ENCODE results near the gene PEX14.

PEX14 gene

DNA sequence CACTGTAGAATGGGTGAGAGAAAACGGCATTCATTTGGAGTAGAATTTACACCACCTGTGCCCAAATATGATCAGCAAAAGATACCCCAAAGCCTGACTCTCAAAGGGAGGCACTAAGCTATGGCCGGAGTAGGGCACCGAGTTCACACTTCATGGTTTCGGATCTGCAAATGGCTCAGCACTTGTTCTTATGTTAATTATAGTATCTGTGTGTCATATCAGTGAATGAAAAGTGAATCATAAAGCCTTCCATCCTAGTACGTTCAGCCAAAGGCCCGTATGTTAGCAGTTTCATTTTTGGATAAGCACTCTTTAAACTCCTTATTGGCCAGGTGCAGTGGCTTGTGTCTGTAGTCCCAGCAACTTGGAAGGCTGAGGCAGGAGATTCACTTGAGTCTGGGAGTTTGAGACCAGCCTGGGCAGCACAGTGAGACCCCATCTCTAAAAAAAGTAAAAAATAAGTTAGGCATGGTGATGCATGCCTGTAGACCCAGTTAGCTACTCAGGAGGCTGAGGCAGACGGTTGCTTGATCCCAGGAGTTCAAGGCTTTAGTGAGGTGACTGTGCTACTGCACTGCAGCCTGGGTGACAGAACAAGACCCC is 29.9 kb upstream of the PEX14 start:
- TF ChIP-seq EGR1 (IDR thresholded peaks at IDR 0.05): no peak
- no peak for TF ChIP-seq TCF12 (IDR thresholded peaks at IDR 0.05; ENCODE audit: low read depth)
- no peak for TF ChIP-seq TEAD4 (IDR thresholded peaks at IDR 0.05)
- TF ChIP-seq CREB1 (IDR thresholded peaks at IDR 0.05; ENCODE audit: low read depth): no peak
- TF ChIP-seq TAF1 (IDR thresholded peaks at IDR 0.05; ENCODE audit: low read depth): no peak
- TF ChIP-seq, protein P1, sequence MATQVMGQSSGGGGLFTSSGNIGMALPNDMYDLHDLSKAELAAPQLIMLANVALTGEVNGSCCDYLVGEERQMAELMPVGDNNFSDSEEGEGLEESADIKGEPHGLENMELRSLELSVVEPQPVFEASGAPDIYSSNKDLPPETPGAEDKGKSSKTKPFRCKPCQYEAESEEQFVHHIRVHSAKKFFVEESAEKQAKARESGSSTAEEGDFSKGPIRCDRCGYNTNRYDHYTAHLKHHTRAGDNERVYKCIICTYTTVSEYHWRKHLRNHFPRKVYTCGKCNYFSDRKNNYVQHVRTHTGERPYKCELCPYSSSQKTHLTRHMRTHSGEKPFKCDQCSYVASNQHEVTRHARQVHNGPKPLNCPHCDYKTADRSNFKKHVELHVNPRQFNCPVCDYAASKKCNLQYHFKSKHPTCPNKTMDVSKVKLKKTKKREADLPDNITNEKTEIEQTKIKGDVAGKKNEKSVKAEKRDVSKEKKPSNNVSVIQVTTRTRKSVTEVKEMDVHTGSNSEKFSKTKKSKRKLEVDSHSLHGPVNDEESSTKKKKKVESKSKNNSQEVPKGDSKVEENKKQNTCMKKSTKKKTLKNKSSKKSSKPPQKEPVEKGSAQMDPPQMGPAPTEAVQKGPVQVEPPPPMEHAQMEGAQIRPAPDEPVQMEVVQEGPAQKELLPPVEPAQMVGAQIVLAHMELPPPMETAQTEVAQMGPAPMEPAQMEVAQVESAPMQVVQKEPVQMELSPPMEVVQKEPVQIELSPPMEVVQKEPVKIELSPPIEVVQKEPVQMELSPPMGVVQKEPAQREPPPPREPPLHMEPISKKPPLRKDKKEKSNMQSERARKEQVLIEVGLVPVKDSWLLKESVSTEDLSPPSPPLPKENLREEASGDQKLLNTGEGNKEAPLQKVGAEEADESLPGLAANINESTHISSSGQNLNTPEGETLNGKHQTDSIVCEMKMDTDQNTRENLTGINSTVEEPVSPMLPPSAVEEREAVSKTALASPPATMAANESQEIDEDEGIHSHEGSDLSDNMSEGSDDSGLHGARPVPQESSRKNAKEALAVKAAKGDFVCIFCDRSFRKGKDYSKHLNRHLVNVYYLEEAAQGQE (IDR thresholded peaks at IDR 0.05; ENCODE audit: low read depth): no peak
- no peak for TF ChIP-seq NFIC (IDR thresholded peaks at IDR 0.05)
- TF ChIP-seq YY1 (IDR thresholded peaks at IDR 0.05; ENCODE audit: low read depth): no peak
- TF ChIP-seq FOXM1 (IDR thresholded peaks at IDR 0.05; ENCODE audit: borderline replicate concordance, low read depth): no peak
- no peak for TF ChIP-seq RAD21 (IDR thresholded peaks at IDR 0.05; ENCODE audit: low read depth)
- no peak for TF ChIP-seq EP300 (IDR thresholded peaks at IDR 0.05; ENCODE audit: borderline replicate concordance)
- no peak for TF ChIP-seq CEBPB (IDR thresholded peaks at IDR 0.05)
- TF ChIP-seq, protein P2, sequence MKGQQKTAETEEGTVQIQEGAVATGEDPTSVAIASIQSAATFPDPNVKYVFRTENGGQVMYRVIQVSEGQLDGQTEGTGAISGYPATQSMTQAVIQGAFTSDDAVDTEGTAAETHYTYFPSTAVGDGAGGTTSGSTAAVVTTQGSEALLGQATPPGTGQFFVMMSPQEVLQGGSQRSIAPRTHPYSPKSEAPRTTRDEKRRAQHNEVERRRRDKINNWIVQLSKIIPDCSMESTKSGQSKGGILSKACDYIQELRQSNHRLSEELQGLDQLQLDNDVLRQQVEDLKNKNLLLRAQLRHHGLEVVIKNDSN (IDR thresholded peaks at IDR 0.05): no peak
- no peak for TF ChIP-seq ZBTB7A (IDR thresholded peaks at IDR 0.05; ENCODE audit: low read depth)

DNA sequence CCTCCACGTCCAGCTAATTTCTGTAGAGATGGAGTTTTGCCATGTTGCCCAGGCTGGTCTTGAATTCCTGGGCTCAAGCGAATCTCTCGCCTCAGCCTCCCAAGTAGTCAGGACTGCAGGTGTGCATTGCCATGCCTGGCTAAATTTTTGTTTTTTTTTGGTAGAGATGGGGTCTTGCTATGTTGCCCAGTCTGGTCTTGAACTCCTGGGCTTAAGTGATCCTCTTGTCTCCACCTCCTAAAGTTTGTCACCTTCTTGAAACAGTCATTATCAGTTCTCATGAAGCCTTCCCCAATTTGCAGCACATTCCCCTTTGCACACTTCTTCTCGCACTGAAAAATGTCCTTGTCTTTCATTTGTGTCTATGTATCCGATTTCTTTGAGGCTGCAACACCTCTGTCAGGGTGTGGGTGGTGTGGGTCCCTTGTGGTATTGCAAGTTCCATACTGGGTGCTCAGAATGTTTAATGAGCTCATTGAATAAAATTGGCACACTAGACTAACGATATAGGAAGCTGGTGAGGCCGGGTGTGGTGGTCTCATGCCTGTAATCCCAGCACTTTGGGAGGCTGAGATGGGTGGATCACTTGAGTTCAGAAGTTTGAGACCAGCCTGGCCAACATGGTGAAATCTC is 27.8 kb upstream of the PEX14 start:
- TF ChIP-seq CEBPB (IDR thresholded peaks at IDR 0.05) (no peak), TEAD4 (IDR thresholded peaks at IDR 0.05) (no peak), EGR1 (IDR thresholded peaks at IDR 0.05) (no peak), TCF12 (IDR thresholded peaks at IDR 0.05; ENCODE audit: low read depth) (no peak), EP300 (IDR thresholded peaks at IDR 0.05; ENCODE audit: borderline replicate concordance) (no peak)
- TF ChIP-seq, protein P1 (IDR thresholded peaks at IDR 0.05; ENCODE audit: low read depth): no peak
- TF ChIP-seq, protein P3, sequence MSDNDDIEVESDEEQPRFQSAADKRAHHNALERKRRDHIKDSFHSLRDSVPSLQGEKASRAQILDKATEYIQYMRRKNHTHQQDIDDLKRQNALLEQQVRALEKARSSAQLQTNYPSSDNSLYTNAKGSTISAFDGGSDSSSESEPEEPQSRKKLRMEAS (IDR thresholded peaks at IDR 0.05): no peak

DNA sequence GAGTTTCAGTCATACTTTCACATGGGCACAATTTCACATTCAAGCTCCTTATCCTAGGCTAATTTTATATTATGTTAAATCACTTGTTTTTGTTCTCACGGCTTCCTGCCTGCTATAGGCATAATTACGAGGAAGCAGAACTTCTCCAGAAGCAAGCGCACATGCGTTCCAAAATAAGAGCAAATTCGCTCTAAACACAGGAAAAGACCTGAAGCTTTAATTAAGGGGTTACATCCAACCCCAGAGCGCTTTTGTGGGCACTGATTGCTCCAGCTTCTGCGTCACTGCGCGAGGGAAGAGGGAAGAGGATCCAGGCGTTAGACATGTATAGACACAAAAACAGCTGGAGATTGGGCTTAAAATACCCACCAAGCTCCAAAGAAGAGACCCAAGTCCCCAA is 25.0 kb upstream of the PEX14 start, which contains the start of gene CORT:
TSS of gene CORT (plus strand) at position 281 of the 400 bp plus-strand sequence. CDS start 193 bp downstream, outside the sequence.
- no peak for TF ChIP-seq TEAD4 (IDR thresholded peaks at IDR 0.05)
- TF ChIP-seq CEBPB (IDR thresholded peaks at IDR 0.05): no peak
- no peak for TF ChIP-seq YY1 (IDR thresholded peaks at IDR 0.05; ENCODE audit: low read depth)
- TF ChIP-seq, protein P3 (IDR thresholded peaks at IDR 0.05): no peak
- TF ChIP-seq, protein P2 (IDR thresholded peaks at IDR 0.05): no peak
- no peak for TF ChIP-seq RAD21 (IDR thresholded peaks at IDR 0.05; ENCODE audit: low read depth)
- no peak for TF ChIP-seq FOXM1 (IDR thresholded peaks at IDR 0.05; ENCODE audit: borderline replicate concordance, low read depth)
- TF ChIP-seq EP300 (IDR thresholded peaks at IDR 0.05; ENCODE audit: borderline replicate concordance): no peak
- no peak for TF ChIP-seq TAF1 (IDR thresholded peaks at IDR 0.05; ENCODE audit: low read depth)
- TF ChIP-seq NFIC (IDR thresholded peaks at IDR 0.05): no peak
- no peak for TF ChIP-seq EGR1 (IDR thresholded peaks at IDR 0.05)
- no peak for TF ChIP-seq TCF12 (IDR thresholded peaks at IDR 0.05; ENCODE audit: low read depth)
- no peak for TF ChIP-seq ZBTB7A (IDR thresholded peaks at IDR 0.05; ENCODE audit: low read depth)

DNA sequence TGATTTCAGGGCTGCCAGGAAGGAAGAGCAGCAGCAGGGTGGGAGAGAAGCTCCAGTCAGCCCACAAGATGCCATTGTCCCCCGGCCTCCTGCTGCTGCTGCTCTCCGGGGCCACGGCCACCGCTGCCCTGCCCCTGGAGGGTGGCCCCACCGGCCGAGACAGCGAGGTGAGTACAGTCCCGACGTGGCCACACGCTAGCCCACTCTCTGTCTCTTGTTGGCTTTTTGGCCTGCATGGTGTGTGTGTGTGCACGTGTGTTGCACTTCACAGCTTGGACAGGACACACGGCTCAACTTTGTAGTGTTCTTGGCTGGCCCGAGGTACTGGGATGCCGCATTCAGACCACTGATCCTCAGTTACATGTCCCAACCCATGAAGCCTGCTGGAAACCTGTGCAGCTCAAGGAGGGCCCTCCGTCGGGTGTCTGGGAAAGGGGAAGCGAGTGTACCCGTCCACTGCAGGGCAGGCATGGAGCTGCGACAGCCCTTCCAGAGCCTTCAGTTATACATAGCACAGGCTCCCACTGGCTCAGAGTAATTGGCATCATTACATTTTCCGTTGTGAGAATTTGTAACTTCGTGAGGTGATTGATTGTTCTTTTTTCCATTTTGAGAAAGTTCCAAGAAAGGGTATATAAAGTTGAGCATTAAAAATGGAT is 24.5 kb upstream of the PEX14 start:
- TF ChIP-seq, protein P1 (IDR thresholded peaks at IDR 0.05; ENCODE audit: low read depth): no peak
- no peak for TF ChIP-seq TCF12 (IDR thresholded peaks at IDR 0.05; ENCODE audit: low read depth)
- TF ChIP-seq, protein P3 (IDR thresholded peaks at IDR 0.05): no peak

Data from Ishikawa (cell line).